Activated CD4-positive, alpha-beta T cell treated with anti-CD3 and anti-CD28 coated beads for 24 hours (primary cell): Measurements from ENCODE around the gene TRIM50.
"Not testable (repeated sequence)": the region's sequence is repeated elsewhere in the genome, so short reads cannot be mapped to it uniquely, and the experiment has no call there.

Experiments
- DNase-seq, 2 donors: peaks; one replicate each; pipeline ENCODE4 v3.0.0-alpha.2; 2020; ENCODE audit warnings: low read depth in 2 of 2

Gene TRIM50

DNA sequence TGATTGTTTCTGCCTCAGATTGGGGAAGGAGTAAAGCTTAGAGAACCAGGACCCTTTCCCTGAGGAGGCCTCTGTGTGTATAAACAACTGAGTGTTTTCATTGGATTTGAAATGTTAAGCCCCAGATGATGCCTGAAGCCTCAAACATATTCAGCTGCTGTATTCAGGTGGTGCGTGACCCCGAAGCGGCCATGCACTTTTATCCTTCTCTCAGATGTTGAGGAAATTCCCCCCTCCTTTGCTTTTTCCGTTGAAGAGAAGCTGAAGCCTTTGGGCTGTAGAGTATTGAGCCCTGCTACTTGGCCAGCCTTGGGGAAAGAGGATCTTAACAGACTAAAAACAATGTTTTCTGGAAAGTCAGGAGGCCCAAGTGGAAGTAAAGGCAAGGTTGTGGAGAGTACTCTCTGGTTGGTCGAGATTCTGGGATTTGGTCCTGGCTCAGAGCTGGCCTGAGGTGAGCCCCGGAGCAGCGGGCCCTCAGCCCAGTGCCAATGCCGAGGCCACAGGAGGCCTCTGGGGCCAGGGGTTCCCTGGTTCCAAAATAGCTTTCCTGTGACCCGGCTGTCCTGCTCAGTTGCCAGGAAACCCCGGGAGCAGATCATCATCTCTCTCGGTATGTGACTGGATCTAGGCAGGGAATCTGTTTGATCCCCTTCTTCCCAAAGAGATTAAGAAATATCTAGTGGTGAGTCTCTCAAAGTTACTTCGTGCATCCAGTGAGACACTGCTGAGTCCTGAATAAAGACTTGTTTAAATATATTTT lies 22.6 kb upstream of the TRIM50 start:
- DNase-seq = no peak

DNA sequence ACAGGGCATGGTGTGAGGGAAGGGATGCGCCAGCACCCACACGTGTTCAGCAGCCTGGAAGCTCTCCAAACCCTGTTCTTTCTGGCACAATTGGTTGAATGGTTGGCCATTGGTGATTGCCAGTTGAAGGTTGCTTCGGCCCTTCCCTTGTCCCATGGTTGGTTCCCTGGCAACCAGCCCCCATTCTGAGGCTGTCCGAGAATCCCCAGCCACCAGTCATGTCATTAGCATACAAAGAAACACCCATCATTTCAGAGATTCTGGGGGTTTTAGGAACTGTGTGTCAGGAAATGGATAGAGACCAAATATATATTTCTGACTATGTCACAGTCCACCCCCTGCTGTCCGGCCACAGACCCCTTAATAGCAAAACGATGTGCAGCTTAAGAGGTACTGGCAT lies 21.9 kb upstream of the TRIM50 start:
- no peak for DNase-seq

DNA sequence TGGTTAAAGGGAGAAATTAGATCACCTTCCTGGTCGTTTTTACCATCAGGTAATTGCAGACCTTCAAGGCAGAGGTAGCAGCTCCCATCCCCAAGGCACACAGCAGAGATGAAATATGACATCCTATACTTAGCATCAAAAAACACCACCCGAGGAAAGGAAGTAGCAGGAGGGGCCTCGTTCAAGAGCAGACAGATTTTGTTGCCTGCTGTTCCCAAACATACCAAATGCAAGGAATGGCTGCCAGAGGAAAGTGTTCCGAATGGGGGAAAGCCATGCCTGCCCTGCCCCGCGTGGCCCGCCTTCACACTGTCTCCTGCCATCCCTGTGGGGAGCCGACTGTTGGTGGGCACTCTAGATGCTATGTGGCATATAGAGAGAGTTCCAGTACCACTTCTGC lies 18.1 kb upstream of the TRIM50 start:
- DNase-seq = no peak

DNA sequence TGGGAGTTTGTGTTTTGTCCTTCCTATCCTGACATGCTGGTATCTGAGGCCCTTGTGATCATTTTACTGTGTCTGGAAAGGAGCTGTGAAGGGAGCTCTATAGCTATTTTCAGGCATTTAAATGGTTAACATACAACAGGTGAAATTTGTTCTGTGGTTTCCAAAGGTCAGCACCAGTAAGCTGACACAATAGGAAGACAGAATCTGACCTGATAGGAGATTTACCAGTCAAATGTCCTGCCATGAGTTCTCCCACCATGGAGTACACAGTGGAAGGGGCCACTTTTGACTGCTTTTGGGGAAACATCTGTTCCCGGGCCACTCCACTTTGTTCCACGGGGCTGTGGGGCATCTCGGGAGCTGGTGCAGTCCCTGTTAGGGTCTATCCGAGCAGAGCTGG lies 17.7 kb upstream of the TRIM50 start:
- DNase-seq = no peak

DNA sequence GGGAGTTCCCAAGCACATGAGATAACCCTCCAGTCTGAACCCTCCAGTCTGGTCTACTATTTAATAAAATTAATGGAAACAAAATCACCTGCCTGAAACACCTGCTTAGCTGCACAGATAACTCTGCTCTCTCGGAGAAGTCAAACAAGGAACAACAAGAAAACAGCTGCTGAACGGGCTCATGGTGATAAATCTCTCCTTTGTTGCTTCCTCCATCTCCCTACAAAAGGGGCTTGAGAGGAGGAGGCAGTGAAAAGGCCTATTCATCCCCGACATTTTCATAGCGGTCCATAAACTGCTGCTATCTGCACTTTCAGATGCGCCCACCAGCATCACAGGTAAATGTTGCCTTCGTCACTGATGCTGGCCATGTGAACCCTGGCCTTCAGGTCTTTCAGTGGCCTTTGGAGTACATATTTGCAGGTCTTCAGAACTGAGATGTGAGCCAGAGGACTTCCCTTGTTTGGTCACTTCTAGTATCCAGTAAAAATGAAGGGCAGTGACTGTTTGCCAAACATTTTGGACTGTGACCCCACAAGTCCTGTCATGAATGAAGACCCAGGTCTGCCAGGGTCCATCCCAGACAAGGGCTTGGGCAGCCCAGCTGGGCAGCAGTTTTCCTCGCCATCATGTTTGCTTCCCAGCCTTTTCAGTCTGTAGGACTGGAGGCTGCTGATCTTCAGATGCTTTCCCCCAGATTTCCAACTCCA lies 15.9 kb upstream of the TRIM50 start:
- no peak for DNase-seq

DNA sequence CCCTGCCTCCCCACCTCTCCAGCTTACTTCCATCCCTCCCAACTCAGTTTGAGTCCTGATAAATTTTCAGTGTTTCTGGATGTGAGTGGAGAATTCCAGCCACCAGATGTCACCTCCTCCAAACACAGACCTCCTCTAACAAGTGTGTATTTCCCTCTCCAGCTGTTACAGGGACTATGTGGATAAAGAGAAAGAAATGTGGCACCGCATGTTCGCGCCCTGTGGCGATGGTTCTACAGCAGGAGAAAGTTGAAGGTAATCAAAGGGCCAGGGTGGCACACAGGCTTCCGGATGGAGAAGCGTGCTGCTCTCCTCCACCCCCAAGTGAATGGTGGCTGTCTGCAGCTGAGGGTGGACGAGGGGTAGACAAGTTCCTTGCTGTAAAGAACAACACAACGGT lies 14.8 kb upstream of the TRIM50 start:
- DNase-seq = no peak

DNA sequence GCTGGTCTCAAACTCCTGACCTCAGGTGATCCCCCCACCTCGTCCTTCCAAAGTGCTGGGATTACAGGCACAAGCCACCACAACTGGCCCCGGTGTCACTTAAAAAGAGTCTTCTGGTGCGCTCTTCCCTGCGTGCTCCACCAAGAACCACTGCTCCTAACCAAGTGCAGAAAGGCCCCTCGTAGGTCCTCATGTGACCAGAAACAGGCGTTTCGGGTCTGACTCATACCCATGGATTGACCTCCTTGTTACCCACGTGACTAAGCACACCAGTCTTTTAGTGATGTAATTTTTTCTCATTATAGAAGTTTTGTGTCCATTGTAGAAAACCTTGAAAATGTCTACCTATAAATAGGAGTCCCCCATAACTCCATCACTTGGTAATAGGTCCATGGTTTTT lies 14.0 kb upstream of the TRIM50 start:
- no peak for DNase-seq

DNA sequence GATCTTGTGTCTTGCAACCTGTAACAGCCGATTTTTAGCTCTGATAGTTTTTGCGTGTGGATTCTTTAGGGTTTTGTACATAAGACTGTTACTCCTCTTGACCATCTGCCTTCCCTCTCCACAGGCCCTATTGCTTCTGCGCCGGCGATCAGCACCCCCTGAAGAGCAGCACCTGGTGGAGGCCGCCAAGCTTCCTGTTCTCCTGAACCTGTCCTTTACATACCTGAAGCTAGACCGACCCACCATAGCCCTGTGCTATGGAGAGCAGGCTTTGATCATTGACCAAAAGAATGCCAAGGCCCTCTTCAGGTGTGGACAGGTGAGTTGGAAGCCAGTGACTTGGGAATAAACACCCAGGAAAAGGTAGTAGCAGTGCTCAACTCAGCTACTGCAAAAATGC lies 12.6 kb upstream of the TRIM50 start:
- no peak for DNase-seq

DNA sequence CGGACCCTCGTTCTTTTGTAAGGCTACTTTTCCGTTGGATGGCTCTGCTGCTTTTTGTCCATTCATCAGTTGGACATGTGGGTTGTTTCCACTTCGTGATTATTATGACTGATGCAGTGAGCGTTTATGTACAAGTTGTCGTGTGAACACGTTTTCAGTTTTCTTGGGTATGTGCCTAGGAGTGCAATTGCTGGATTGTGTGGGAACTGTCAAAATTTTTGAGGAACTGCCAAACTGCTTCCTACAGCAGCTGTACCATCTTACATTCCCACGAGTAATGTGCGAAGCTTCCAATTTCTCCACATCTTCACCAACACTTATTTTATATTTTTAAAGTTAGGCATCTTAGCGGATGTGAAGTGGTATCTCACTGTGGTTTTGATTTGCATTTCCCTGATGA lies 10.4 kb upstream of the TRIM50 start:
- no peak for DNase-seq

DNA sequence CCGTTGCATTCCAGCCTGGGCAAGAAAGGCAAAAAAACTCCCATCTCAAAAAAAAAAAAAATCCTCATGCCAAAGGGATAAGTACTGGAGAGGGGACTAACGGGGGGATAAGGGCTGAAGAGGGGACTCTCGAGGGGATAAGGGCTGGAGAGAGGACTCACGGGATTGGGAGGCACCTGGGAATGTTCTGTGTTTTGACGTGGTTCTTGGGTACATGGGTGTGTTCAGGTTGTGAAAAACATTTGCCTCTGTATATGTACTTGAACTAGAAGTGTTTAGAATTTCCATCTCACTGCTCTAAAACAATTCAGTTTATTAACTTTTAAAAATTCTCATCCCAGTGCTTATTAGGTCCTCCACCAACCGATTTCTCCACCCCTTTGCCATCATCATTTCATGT lies 4.6 kb upstream of the TRIM50 start:
- DNase-seq = no peak

DNA sequence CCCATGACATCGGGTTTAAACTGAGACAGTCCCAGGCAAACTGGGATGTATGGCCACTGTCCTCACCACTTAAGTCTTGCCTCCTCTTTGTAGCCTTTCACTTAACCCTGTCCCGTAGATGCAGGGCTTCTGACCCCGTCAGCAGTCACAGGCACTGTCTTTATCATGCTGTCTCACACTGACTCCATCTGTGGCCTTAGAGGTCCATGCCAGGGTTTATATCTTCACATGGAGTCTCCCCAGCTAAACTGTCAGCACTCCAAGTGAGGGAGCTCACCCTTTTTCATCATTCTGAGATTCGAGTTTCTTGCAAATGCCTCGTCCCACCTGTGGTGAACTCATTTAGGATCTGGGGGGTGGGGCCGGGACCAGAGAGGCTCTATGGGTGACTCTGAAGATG lies 2.9 kb upstream of the TRIM50 start:
- DNase-seq = no peak

DNA sequence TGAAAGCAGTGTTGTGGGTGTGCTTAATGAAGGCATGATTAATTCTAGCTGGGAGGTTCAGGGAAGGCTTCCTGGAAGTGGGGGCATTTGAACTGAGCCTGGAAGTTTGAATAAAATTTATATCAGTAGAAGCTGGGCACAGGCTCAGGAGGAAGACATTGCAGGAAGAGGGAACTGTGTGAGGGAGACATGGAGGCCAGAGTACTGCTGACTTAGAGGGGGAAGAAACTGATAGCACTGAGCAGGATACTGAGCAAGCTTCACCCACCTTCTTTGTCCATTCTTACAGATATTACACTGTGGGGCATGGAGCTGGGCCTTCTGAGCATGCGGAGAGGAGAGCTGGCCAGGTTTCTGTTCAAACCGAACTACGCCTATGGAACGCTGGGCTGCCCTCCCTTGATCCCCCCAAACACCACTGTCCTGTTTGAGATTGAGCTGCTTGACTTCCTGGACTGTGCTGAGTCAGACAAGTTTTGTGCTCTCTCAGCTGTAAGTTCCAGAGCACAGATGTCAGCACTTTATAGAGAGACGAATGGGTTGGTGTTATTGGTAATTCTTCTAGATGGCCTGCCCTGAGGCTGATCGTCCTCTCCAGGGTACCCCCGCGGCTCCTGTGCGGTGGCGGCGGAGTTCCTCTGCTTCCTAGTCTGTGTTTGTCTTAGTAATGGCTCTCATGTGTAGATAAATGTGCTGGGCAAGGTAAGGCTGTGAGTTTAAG lies 2.1 kb upstream of the TRIM50 start:
- DNase-seq = no peak

DNA sequence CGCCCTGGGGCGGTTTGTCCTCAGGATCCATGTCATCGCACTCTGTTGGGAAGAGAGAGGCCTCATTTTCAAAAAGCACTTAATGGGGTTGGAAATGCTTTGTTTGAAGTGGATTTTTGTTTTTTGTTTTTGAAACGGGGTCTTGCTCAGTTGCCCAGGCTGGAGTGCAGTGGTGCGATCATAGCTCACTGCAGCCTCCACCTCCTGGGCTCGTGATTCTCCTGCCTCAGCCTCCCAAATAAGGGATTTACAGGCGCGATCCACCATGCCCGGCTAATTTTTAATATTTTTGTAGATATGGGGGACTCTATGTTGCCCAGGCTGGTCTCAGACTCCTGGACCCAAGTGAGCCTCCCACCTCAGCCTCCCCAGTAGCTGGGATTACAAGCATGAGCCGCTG lies 814 bp upstream of the TRIM50 start:
- DNase-seq = no peak

DNA sequence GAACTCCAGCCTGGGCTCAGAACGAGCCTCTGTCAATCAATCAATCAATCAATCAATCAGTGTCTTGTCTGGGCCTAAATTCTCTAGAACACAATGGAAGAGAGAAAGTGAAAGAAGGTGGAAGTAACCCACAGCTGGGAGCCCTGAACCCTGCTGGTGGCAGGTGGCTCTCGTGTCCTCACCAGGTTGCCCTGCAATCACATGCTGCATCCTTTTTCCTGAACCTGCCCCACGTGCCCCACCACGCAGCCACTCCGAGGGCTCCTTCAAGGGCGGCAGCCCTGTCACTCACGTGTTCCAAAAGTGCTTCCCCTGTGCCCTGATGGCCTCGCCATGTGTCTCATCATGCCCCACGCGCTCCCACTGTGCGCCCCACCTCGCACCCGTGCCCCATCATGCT lies 433 bp downstream of the TRIM50 start:
- not testable (repeated sequence) for DNase-seq

DNA sequence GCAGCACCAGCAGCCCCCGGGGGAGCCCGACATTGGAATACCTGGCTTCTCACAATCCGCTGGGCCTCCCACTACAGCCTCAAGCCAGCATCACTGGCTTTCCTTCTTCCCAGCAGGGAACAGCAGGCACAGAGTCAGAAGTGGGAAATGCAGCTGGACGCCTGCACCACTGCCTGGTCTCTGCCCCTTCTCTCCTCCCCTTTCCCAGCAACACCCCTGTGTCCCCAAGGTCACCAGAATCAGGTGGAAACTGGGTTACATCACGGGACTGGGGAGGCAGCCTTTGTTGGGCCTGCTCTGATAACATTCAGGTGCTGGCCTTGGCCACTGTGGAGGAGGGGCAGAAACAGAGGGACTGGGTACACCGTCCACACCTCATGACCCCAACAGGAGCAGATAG lies 2.5 kb downstream of the TRIM50 start:
- DNase-seq = not testable (repeated sequence)

DNA sequence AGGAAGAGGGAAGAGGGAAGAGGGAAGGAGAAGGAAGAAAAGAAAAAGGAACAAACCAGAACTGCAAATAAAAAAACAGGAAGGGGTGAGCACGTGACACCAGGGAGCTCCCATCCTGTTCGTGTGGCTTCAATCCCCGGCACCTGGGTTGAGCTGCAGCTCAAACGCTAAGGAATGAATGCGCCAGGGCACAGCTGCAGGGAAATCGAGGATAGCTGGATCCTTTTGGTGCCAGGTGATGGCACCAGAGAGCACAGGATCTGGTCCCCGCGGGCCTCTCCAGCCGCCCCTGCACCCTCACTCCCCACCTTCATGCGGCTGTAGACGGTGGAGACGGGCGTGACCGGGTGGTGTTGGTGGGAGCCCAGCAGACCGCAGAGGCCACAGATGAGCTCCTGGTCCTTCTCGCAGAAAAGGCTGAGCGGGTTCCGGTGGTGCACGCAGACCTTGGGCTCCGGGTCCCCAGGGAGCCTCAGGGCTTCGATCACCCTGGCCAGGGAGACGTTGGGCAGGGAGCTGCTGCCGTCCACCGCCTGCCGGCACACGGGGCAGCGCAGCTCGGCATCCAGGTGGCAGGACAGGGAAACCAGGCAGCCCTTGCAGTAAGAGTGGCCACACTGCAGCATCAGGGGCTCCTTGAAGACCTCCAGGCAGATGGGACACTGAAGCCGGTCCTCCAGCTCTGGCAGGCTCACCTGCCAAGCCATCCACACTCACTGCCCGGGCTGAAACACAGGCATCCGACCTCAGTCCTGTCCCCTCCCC lies 3.6 kb downstream of the TRIM50 start:
- DNase-seq = peak; percentile 35 to 38

DNA sequence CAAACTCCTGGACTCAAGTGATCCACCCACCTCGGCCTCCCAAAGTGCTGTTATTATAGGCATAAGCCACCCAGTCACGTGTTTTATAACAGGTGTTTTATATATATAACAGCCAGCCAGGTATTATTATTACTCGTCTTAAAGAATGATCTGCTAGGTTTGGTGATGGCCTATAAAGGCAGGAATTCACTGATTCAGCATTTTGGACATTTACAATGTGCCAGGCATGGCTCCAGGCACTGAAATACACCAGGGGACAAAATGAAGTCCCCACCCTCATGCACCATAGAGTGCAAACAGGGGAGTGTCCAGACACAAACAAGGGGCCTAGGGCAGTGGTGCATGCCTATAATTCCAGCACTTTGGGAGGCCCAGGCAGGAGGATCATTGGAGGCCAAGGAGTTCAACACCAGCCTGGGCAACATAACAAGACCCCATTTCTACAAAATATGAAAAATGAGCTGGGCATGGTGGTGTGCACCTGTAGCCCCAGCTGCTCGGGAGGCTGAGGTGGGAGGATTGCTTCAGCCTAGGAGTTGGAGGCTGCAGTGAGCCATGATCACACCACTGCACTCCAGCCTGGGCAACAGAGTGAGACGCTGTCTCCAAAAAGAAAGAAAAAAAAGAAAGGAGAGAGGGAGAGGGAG lies 4.3 kb downstream of the TRIM50 start:
- not testable (repeated sequence) for DNase-seq

DNA sequence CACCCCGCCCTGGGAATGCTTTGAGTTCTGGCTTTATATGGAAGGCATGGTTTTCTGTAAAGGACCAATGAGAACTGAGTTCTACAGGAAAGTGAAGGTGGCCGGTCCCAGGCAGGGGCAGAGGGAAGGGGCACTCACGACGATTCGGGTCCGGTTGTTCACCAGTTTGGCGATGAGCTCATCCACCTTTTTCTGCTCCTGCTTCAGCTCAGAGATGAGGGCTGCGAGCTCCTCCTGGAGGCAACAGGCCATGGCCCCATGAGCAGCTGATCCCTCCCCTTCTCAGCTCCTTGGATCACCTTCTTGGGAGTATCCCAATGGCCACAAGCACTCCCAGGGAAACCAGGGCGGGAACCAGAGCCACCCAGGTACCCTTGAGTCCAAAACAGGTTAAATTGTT lies 7.9 kb downstream of the TRIM50 start:
- DNase-seq = not testable (repeated sequence)

DNA sequence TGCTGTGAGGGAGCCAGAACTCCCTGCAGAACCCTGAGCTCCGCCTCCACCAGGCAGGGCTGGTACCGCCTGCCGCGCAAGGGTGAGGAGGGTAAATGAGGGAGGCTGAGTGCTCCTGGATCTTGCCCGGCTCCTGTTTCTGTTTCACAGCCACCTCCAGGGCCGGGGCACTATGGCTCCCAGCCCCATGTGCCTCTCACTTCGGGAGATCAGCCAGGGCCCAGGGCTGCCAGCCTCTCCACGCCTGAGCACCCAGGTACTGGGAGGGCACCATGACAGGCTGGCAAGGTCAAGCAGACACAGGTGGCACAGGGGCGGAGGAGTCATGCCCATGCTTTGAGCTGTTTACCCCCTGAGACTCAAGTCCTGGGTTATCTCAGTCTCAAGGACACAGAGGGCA lies 8.3 kb downstream of the TRIM50 start:
- DNase-seq = not testable (repeated sequence)

DNA sequence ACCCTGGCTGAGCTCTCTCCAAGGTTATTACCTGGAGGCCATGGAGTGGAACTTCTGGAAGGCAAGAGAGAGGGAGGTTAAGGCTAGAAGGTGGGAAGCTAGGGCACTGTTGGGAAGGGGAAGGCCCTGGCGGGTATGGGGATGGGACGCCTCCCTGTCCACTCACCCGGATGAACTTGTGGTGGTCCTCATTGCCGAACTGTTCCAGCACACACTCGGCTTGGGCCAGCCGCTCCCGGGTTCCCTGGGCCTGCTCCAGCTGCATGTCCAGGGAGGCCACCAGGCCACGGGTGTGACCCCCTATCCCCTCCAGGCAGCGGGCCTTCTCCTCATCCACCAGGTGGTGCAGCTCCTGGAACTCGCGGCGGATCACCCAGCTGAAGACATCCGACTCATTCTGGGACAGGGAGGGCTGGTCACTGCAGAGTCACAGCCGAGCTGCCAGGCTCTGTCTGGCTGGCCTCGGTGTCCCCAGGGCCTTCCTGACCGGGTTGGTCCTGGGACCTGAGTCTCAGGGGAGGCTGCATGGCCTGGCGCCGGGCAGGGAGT lies 9.2 kb downstream of the TRIM50 start:
- not testable (repeated sequence) for DNase-seq

DNA sequence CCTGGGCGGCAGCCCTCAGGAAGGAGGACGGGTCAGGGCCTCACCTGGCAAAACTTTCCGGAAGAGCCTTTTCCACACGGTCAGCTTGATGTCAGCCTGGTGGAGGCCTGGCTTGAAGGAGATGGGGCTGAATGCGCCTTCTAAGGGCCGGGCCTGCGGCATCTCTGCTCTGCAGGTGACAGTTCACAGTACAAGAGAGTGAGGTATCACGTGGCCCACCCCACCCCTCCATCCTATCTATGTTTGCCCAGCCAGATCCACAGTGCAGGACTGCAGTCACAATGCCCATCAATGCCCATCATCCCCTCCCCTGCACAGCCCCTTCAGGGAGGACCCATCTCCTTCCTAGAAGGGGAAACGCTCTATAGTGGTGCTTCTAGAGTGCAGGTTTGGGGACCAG lies 11.4 kb downstream of the TRIM50 start:
- no peak for DNase-seq
